Measurements from ENCODE around the gene MYO9A. TPM values are rescaled to one million over a fixed set of nuclear protein-coding genes. Genes with fewer than 3 reads are reported as not detected.

The MYO9A gene
- total RNA-seq, 1 experiment from 2014 or later, result 34.0 TPM

DNA sequence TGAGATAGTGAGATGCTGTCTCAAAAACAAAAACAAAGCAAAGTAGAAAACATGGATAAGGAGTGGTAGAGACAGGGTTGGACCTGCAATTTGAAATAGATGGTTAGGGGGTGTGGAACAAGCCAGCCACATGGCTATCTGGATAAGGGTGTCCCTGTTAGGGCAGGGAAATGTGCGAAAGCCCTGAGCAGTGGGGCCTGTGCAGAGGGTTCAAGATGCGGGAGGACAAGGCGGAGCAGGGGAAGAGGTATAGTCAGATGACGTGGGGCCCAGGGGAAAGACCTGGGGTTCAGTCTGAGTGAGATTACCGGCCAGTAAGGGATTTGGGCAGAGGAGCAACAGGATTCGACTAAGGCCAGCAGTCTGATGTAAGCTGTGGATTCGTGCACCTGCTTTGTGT, 326.0 kb downstream of the MYO9A start:
- Histone ChIP-seq H3K79me2 (ENCODE audit: low read depth) (no peaks in the 10 kb centered on the region), H3K36me3 (ENCODE audit: low read depth) (no peaks in the 10 kb centered on the region), H3K27ac (peak overlapping the region; percentile 95), H3K27me3 (ENCODE audit: insufficient read depth, low read depth) (no peaks in the 10 kb centered on the region), H3K4me1 (replicated peaks; ENCODE audit: insufficient read depth) (peaks cover 46% of the 10 kb centered on the region), H3K4me3 (no peak overlapping the region), H3K4me2 (peak overlapping the region; percentile 56), H2AFZ (no peak overlapping the region), H3K9me2 (ENCODE audit: insufficient read depth) (no peaks in the 10 kb centered on the region), H3F3A (ENCODE audit: insufficient read depth, low read depth) (peaks cover 23% of the 10 kb centered on the region), H3K9me3 (ENCODE audit: insufficient read depth, low read depth) (no peaks in the 10 kb centered on the region), H4K20me1 (ENCODE audit: insufficient read depth) (no peaks in the 10 kb centered on the region)
- intact Hi-C loops (cut with micrococcal nuclease; ENCODE audit: unreplicated experiment), result loop anchor here (2.0 kb wide), 2 partner anchors 45 to 497 kb away; no protein-coding TSS in a partner anchor
- CTCF ChIA-PET, result interaction anchor here (1.0 kb wide), 1 partner anchor 259 kb away, joined by 4 read pairs; no protein-coding TSS in a partner anchor
- no peak for TF ChIP-seq EZH2 (IDR thresholded peaks at IDR 0.05; ENCODE audit: low read depth)
- TF ChIP-seq, protein P1, sequence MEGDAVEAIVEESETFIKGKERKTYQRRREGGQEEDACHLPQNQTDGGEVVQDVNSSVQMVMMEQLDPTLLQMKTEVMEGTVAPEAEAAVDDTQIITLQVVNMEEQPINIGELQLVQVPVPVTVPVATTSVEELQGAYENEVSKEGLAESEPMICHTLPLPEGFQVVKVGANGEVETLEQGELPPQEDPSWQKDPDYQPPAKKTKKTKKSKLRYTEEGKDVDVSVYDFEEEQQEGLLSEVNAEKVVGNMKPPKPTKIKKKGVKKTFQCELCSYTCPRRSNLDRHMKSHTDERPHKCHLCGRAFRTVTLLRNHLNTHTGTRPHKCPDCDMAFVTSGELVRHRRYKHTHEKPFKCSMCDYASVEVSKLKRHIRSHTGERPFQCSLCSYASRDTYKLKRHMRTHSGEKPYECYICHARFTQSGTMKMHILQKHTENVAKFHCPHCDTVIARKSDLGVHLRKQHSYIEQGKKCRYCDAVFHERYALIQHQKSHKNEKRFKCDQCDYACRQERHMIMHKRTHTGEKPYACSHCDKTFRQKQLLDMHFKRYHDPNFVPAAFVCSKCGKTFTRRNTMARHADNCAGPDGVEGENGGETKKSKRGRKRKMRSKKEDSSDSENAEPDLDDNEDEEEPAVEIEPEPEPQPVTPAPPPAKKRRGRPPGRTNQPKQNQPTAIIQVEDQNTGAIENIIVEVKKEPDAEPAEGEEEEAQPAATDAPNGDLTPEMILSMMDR (conservative IDR thresholded peaks at IDR 0.05), result no peak
- no peak for DNase-seq
- POLR2A ChIA-PET (ENCODE audit: unreplicated experiment), result interaction anchor here (0.6 kb wide), 1 partner anchor 44 kb away, joined by 3 read pairs; no protein-coding TSS in a partner anchor
- no TSS peak for BruUV-seq (replicated peaks)

DNA sequence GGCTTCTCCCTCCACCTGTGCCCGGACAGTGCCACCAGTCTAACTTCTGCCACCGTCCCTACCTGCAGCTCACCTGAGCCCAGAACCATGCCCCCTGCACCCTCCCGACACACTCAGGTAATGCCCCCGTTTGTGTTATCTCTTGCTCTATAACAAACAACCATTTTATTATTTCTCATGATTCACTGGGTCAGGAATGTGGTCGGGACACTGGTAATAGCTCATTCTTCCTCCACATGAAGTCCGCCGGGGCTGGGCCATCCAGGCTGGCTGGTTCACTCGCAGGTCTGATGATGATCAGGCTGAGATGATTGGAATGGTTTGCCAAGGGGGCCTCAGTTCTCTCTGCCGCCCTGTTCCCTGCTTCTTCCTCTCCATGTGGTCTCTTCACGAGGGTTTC, 327.9 kb downstream of the MYO9A start:
- Histone ChIP-seq H3K4me1 (replicated peaks; ENCODE audit: insufficient read depth) (peaks cover 46% of the 10 kb centered on the region), H3K9me2 (ENCODE audit: insufficient read depth) (no peaks in the 10 kb centered on the region), H3K9me3 (ENCODE audit: insufficient read depth, low read depth) (no peaks in the 10 kb centered on the region), H4K20me1 (ENCODE audit: insufficient read depth) (no peaks in the 10 kb centered on the region), H3K4me2 (peak overlapping the region; percentile 68), H3K79me2 (ENCODE audit: low read depth) (no peaks in the 10 kb centered on the region), H3K36me3 (ENCODE audit: low read depth) (no peaks in the 10 kb centered on the region), H3K27me3 (ENCODE audit: insufficient read depth, low read depth) (no peaks in the 10 kb centered on the region), H2AFZ (no peak overlapping the region), H3K27ac (peak overlapping the region; percentile 95), H3K4me3 (no peak overlapping the region), H3F3A (ENCODE audit: insufficient read depth, low read depth) (peaks cover 23% of the 10 kb centered on the region)
- CTCF ChIA-PET, result interaction anchor here (0.5 to 1.0 kb wide), 4 partner anchors 9 to 46 kb away, joined by 3 to 13 read pairs (median 8); no protein-coding TSS in a partner anchor
- TF ChIP-seq EZH2 (IDR thresholded peaks at IDR 0.05; ENCODE audit: low read depth), result no peak
- TF ChIP-seq, protein P1 (conservative IDR thresholded peaks at IDR 0.05), result no peak
- intact Hi-C loops (cut with micrococcal nuclease; ENCODE audit: unreplicated experiment), result loop anchor here (2.0 kb wide), 2 partner anchors 43 to 495 kb away; no protein-coding TSS in a partner anchor
- DNase-seq, result peak; percentile 79 to 88
- POLR2A ChIA-PET (ENCODE audit: unreplicated experiment), result interaction anchor here (0.5 to 0.7 kb wide), 6 partner anchors 9 to 379 kb away, joined by 3 to 18 read pairs (median 4); no protein-coding TSS in a partner anchor
- BruUV-seq (replicated peaks), result no TSS peak

DNA sequence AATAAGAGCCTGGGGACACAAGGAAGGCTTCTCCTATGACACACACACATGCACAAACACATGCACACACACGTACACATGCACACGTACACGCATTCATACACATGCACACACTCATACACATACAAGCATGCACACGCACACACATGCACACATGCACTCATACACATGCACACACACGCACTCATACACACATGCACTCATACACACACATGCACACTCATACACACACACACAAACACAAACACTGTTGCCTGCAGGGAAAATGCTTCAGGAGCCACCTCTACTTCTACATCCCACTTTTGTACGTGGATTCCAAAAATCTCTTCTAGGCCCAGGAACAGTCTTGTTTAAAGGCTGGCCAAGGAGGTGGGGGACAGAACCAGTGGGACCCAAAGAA, 328.3 kb downstream of the MYO9A start:
- CTCF ChIA-PET, result interaction anchor here (0.5 to 0.8 kb wide), 2 partner anchors 36 to 37 kb away, joined by 3 to 6 read pairs; no protein-coding TSS in a partner anchor
- intact Hi-C loops (cut with micrococcal nuclease; ENCODE audit: unreplicated experiment), result loop anchor here (2.0 kb wide), 2 partner anchors 43 to 495 kb away; no protein-coding TSS in a partner anchor
- no TSS peak for BruUV-seq (replicated peaks)

More for the DNA sequence above, 328.3 kb downstream of the MYO9A start:
- no peak for DNase-seq
- Histone ChIP-seq H3K4me2 (peak overlapping the region; percentile 68), H3F3A (ENCODE audit: insufficient read depth, low read depth) (peaks cover 23% of the 10 kb centered on the region), H3K9me3 (ENCODE audit: insufficient read depth, low read depth) (no peaks in the 10 kb centered on the region), H2AFZ (no peak overlapping the region), H3K4me1 (replicated peaks; ENCODE audit: insufficient read depth) (peaks cover 46% of the 10 kb centered on the region), H4K20me1 (ENCODE audit: insufficient read depth) (no peaks in the 10 kb centered on the region), H3K36me3 (ENCODE audit: low read depth) (no peaks in the 10 kb centered on the region), H3K27me3 (ENCODE audit: insufficient read depth, low read depth) (no peaks in the 10 kb centered on the region), H3K27ac (peak overlapping the region; percentile 95), H3K79me2 (ENCODE audit: low read depth) (no peaks in the 10 kb centered on the region), H3K4me3 (no peak overlapping the region), H3K9me2 (ENCODE audit: insufficient read depth) (no peaks in the 10 kb centered on the region)
- TF ChIP-seq, protein P1 (conservative IDR thresholded peaks at IDR 0.05), result no peak
- no peak for TF ChIP-seq EZH2 (IDR thresholded peaks at IDR 0.05; ENCODE audit: low read depth)
- POLR2A ChIA-PET (ENCODE audit: unreplicated experiment), result interaction anchor here (0.5 to 0.6 kb wide), 4 partner anchors 46 to 380 kb away, joined by 3 to 5 read pairs (median 4); no protein-coding TSS in a partner anchor
